Naive thymus-derived CD4-positive, alpha-beta T cell (primary cell): ENCODE results near the gene MTHFD2L. TPM values are rescaled to one million over a fixed set of nuclear protein-coding genes. Genes with fewer than 3 reads are reported as not detected.

Experiments used
- ATAC-seq: fragments of 150-1000 bp; cut with Tn5 transposase; 2 replicates; pipeline ENCODE4 v1.10.0; 2021; ENCODE audit warnings: mild to moderate bottlenecking, moderate library complexity
- CTCF ChIA-PET: fragments of 350-600 bp; sonication (Branson Sonifier 250); formaldehyde crosslinking; loops from one replicate; lab custom pipeline; 2021; ENCODE audit warnings: antibody characterized with exemption; lab: Charles Lee
- POLR2A ChIA-PET: fragments of 350-600 bp; sonication (Branson Sonifier 250); formaldehyde crosslinking; loops from one replicate; lab custom pipeline; 2021; ENCODE audit warnings: antibody characterized with exemption, inconsistent platforms; lab: Charles Lee
- DNase-seq, 9 donors: peaks; one replicate each; pipeline versions ENCODE4 v3.0.0 to v3.0.0-alpha.2; 2020 to 2022; ENCODE audit warnings: mixed read lengths in 1 of 9
- H3K27ac ChIP-seq: one replicate; pipeline ENCODE4 v1.7.0; 2013; ENCODE audit warnings: mild to moderate bottlenecking, low read depth, low read length, moderate library complexity
- H3K27me3 ChIP-seq, 2 donors: one replicate each; pipeline ENCODE4 v1.7.0; 2013; ENCODE audit warnings: low read length in 2 of 2, mild to moderate bottlenecking in 2 of 2, moderate library complexity in 2 of 2; ENCODE audit not compliant: control insufficient read depth in 2 of 2, insufficient read depth in 2 of 2
- H3K36me3 ChIP-seq, 3 experiments: 1 replicate in 2 of 3; 2 replicates in 1 of 3; pipeline ENCODE4 v1.7.0; 2013; ENCODE audit warnings: low read length in 3 of 3, mild to moderate bottlenecking in 3 of 3, moderate library complexity in 1 of 3; ENCODE audit not compliant: insufficient read depth in 3 of 3, control insufficient read depth in 2 of 3
- H3K4me1 ChIP-seq, 2 donors: one replicate each; pipeline ENCODE4 v1.7.0; 2013; ENCODE audit warnings: low read length in 2 of 2, mild to moderate bottlenecking in 2 of 2, moderate library complexity in 1 of 2; ENCODE audit not compliant: control insufficient read depth in 2 of 2, insufficient read depth in 2 of 2
- H3K4me3 ChIP-seq: 2 replicates; pipeline ENCODE4 v1.7.0; 2013; ENCODE audit warnings: mild to moderate bottlenecking, low read length
- H3K9me3 ChIP-seq, 3 experiments: 1 replicate in 2 of 3; 2 replicates in 1 of 3; pipeline ENCODE4 v1.7.0; 2013; ENCODE audit warnings: low read length in 3 of 3; ENCODE audit not compliant: control insufficient read depth in 2 of 3
- H3K27ac Mint-ChIP-seq, 9 donors: one replicate each; pipeline ENCODE4 v1.8.0; 2020 to 2022; ENCODE audit warnings: mixed read lengths in 9 of 9, mild to moderate bottlenecking in 8 of 9, moderate library complexity in 5 of 9, inconsistent platforms in 2 of 9
- H3K27me3 Mint-ChIP-seq, 5 donors: one replicate each; pipeline ENCODE4 v1.8.0; 2021 to 2022; ENCODE audit warnings: mixed read lengths in 5 of 5, mild to moderate bottlenecking in 1 of 5
- H3K36me3 Mint-ChIP-seq, 5 donors: one replicate each; pipeline ENCODE4 v1.8.0; 2020 to 2022; ENCODE audit warnings: mixed read lengths in 5 of 5, mild to moderate bottlenecking in 3 of 5, inconsistent platforms in 1 of 5
- H3K4me1 Mint-ChIP-seq, 7 donors: one replicate each; pipeline ENCODE4 v1.8.0; 2020 to 2022; ENCODE audit warnings: mixed read lengths in 7 of 7, mild to moderate bottlenecking in 3 of 7, inconsistent platforms in 1 of 7
- H3K4me3 Mint-ChIP-seq, 10 donors: one replicate each; pipeline ENCODE4 v1.8.0; 2020 to 2022; ENCODE audit warnings: mild to moderate bottlenecking in 10 of 10, mixed read lengths in 10 of 10, moderate library complexity in 6 of 10, inconsistent platforms in 2 of 10
- H3K9me3 Mint-ChIP-seq, 11 donors: one replicate each; pipeline ENCODE4 v1.8.0; 2020 to 2022; ENCODE audit warnings: mixed read lengths in 11 of 11, mild to moderate bottlenecking in 4 of 11, inconsistent platforms in 1 of 11, moderate library complexity in 1 of 11
- intact Hi-C, 2 donors: fragments of 100-400 bp; cut with micrococcal nuclease; formaldehyde crosslinking; loops; one replicate each; pipeline ENCODE4 v1.15.1; 2023
- polyA plus RNA-seq, 2 donors: library from polyadenylated mRNA; unstranded; fragments of 300-500 nt; fragmentation: Illumina TruSeq; gene quantifications; one replicate each; pipeline ENCODE4 v1.2.3, GENCODE V29; 2021
- total RNA-seq, 6 experiments: library from RNA in 5 of 6; stranded (reverse) in 5 of 6; gene quantifications; 1 replicate in 5 of 6; 2 replicates in 1 of 6; pipeline ENCODE4 v1.2.3 and lab custom pipeline; 2021 to 2026

MTHFD2L gene
- total RNA-seq = 10 to 100 TPM in 4 of 5 experiments, 1 to 10 TPM in 1; 7.5 to 13.7 (median 10.4) TPM
- 1 to 10 TPM; 2.3 to 8.1 TPM for polyA plus RNA-seq
- total RNA-seq (lab: John Stamatoyannopoulos, UW) = 7.3 reads per million, percentile 30 among the genes with 10 or more reads in this experiment

- H3K4me1 Mint-ChIP-seq = peaks cover 10 to 48% (median 26%) of the 10 kb centered on the region in 7 donors
- H3K27me3 ChIP-seq = no peaks in the 10 kb centered on the region
- H3K36me3 Mint-ChIP-seq = peaks cover 0 to 18% (median 7%) of the 10 kb centered on the region in 5 donors
- no peaks in the 10 kb centered on the region for H3K9me3 ChIP-seq
- H3K36me3 ChIP-seq = no peaks in the 10 kb centered on the region
- peaks cover 0 to 30% (median 0%) of the 10 kb centered on the region in 5 donors for H3K27me3 Mint-ChIP-seq
- CTCF ChIA-PET = no interaction called here
- peak within 1 kb of the TSS; percentile 68 for H3K4me3 ChIP-seq
- peak within 1 kb of the TSS; percentile 62 to 96 (median 90) for H3K27ac Mint-ChIP-seq
- peak within 1 kb of the TSS; percentile 78 for H3K27ac ChIP-seq
- peak within 1 kb of the TSS; percentile 86 to 95 (median 90) for H3K4me3 Mint-ChIP-seq
- POLR2A ChIA-PET = interaction anchor here (1.0 kb wide), 1 partner anchor 11 kb away, joined by 3 read pairs; no protein-coding TSS in a partner anchor
- intact Hi-C loops = loop anchor here (1.0 to 5.0 kb wide), 7 partner anchors 240 to 1989 kb away; partner anchors contain the start of genes COX18 (in 2 of the 2), ANKRD17 (in 1 of the 2), AREG (in 1 of the 2) and NUP54 (in 1 of the 2)
- peaks cover 6 to 9% of the 10 kb centered on the region in 2 donors for H3K4me1 ChIP-seq
- DNase-seq (peak; percentile 68 to 88 (median 75)), ATAC-seq (peak; percentile 97)
- H3K9me3 Mint-ChIP-seq = no peaks in the 10 kb centered on the region
Measured at GRCh38 chr4:74157561-74158465, at the start of gene MTHFD2L. Gene MTHFD2L (plus strand): TSS chr4:74158118. CDS start chr4:74158139, 21 bp downstream.

GRCh38 chr4:74108457-74109115 lies 49.3 kb upstream of the MTHFD2L start:
- Histone ChIP-seq H3K36me3 (no peaks in the 10 kb centered on the region), H3K4me1 (no peaks in the 10 kb centered on the region), H3K27me3 (no peaks in the 10 kb centered on the region), H3K4me3 (no peak overlapping the region), H3K27ac (no peak overlapping the region), H3K9me3 (no peaks in the 10 kb centered on the region)
- CTCF ChIA-PET = no interaction called here
- Mint-ChIP-seq H3K9me3 (no peaks in the 10 kb centered on the region), H3K36me3 (no peaks in the 10 kb centered on the region), H3K27me3 (peaks cover 5 to 21% (median 8%) of the 10 kb centered on the region in 5 donors), H3K4me1 (no peaks in the 10 kb centered on the region), H3K27ac (no peak overlapping the region), H3K4me3 (no peak overlapping the region)
- intact Hi-C loops = no loop called here
- DNase-seq (no peak), ATAC-seq (peak; percentile 17)
- POLR2A ChIA-PET = no interaction called here

GRCh38 chr4:74109116-74109869 lies 48.6 kb upstream of the MTHFD2L start:
- Histone ChIP-seq H3K4me1 (no peaks in the 10 kb centered on the region), H3K9me3 (no peaks in the 10 kb centered on the region), H3K4me3 (no peak overlapping the region), H3K27me3 (no peaks in the 10 kb centered on the region), H3K27ac (no peak overlapping the region), H3K36me3 (no peaks in the 10 kb centered on the region)
- Mint-ChIP-seq H3K27ac (no peak overlapping the region), H3K9me3 (no peaks in the 10 kb centered on the region), H3K4me1 (no peaks in the 10 kb centered on the region), H3K4me3 (no peak overlapping the region), H3K27me3 (peaks cover 5 to 21% (median 8%) of the 10 kb centered on the region in 5 donors), H3K36me3 (no peaks in the 10 kb centered on the region)
- intact Hi-C loops = no loop called here
- POLR2A ChIA-PET = no interaction called here
- DNase-seq = no peak
- peak; percentile 85 for ATAC-seq
- CTCF ChIA-PET = no interaction called here

- ChIA-PET CTCF (no interaction called here), POLR2A (no interaction called here)
- Mint-ChIP-seq H3K4me3 (no peak overlapping the region), H3K9me3 (no peaks in the 10 kb centered on the region), H3K36me3 (no peaks in the 10 kb centered on the region), H3K4me1 (no peaks in the 10 kb centered on the region), H3K27me3 (peaks cover 5 to 18% (median 8%) of the 10 kb centered on the region in 5 donors), H3K27ac (no peak overlapping the region)
- Histone ChIP-seq H3K27ac (no peak overlapping the region), H3K27me3 (no peaks in the 10 kb centered on the region), H3K4me1 (no peaks in the 10 kb centered on the region), H3K36me3 (no peaks in the 10 kb centered on the region), H3K4me3 (no peak overlapping the region), H3K9me3 (no peaks in the 10 kb centered on the region)
- ATAC-seq (no peak), DNase-seq (no peak)
- intact Hi-C loops = no loop called here
Measured at GRCh38 chr4:74109870-74110605, 47.9 kb upstream of the MTHFD2L start.

GRCh38 chr4:74110670-74111069 lies 47.2 kb upstream of the MTHFD2L start:
- no peaks in the 10 kb centered on the region for H3K27me3 ChIP-seq
- intact Hi-C loops = no loop called here
- H3K9me3 Mint-ChIP-seq = no peaks in the 10 kb centered on the region
- no peaks in the 10 kb centered on the region for H3K9me3 ChIP-seq
- POLR2A ChIA-PET = no interaction called here
- DNase-seq = no peak
- no peak for ATAC-seq
- no peaks in the 10 kb centered on the region for H3K36me3 ChIP-seq
- H3K4me1 Mint-ChIP-seq = no peaks in the 10 kb centered on the region
- H3K27me3 Mint-ChIP-seq = peaks cover 4 to 15% (median 8%) of the 10 kb centered on the region in 5 donors
- H3K36me3 Mint-ChIP-seq = no peaks in the 10 kb centered on the region
- CTCF ChIA-PET = no interaction called here
- no peak overlapping the region for H3K4me3 ChIP-seq
- H3K27ac ChIP-seq = no peak overlapping the region
- no peaks in the 10 kb centered on the region for H3K4me1 ChIP-seq
- H3K27ac Mint-ChIP-seq = no peak overlapping the region
- H3K4me3 Mint-ChIP-seq = no peak overlapping the region
